Stimulated activated CD8-positive, alpha-beta memory T cell treated with anti-CD3 and anti-CD28 coated beads, Interleukin-15, amount 100 ng/mL, for 48 hours (primary cell): Measurements from ENCODE around the gene SLC9A7.

Experiments used
- DNase-seq, 2 donors: peaks; one replicate each; pipeline ENCODE4 v3.0.0-alpha.2; 2020; ENCODE audit warnings: low read depth in 2 of 2

Gene SLC9A7

GRCh38 chrX:46602468-46603102 is 156.3 kb downstream of the SLC9A7 start:
- no peak for DNase-seq

- DNase-seq: no peak
These were observed 157.6 kb downstream of the SLC9A7 start for GRCh38 chrX:46601283-46601682.

GRCh38 chrX:46599051-46599560 is 159.8 kb downstream of the SLC9A7 start:
- DNase-seq: no peak

GRCh38 chrX:46597771-46598170 is 161.1 kb downstream of the SLC9A7 start:
- no peak for DNase-seq

GRCh38 chrX:46597208-46597607 is 161.7 kb downstream of the SLC9A7 start:
- no peak for DNase-seq

- DNase-seq: no peak
These were observed 163.8 kb downstream of the SLC9A7 start for GRCh38 chrX:46595084-46595483.

- DNase-seq: no peak
These were observed 168.8 kb downstream of the SLC9A7 start for GRCh38 chrX:46589977-46590723.

GRCh38 chrX:46588263-46588662 is 170.7 kb downstream of the SLC9A7 start:
- no peak for DNase-seq

- DNase-seq: no peak
These were observed 171.2 kb downstream of the SLC9A7 start for GRCh38 chrX:46587753-46588171.

- DNase-seq: no peak
These were observed 171.8 kb downstream of the SLC9A7 start for GRCh38 chrX:46587158-46587557.

GRCh38 chrX:46584736-46585135 is 174.2 kb downstream of the SLC9A7 start:
- DNase-seq: no peak

GRCh38 chrX:46582966-46583365 is 176.0 kb downstream of the SLC9A7 start:
- DNase-seq: no peak

GRCh38 chrX:46582325-46582724 is 176.6 kb downstream of the SLC9A7 start:
- no peak for DNase-seq

GRCh38 chrX:46580613-46581012 is 178.3 kb downstream of the SLC9A7 start:
- DNase-seq: no peak

- DNase-seq: no peak
These were observed 179.7 kb downstream of the SLC9A7 start for GRCh38 chrX:46579250-46579649.

- no peak for DNase-seq
These were observed 181.5 kb downstream of the SLC9A7 start for GRCh38 chrX:46577221-46578005.

GRCh38 chrX:46576458-46576857 is 182.5 kb downstream of the SLC9A7 start:
- DNase-seq: no peak

GRCh38 chrX:46575991-46576392 is 182.9 kb downstream of the SLC9A7 start:
- no peak for DNase-seq

GRCh38 chrX:46575586-46575985 is 183.3 kb downstream of the SLC9A7 start:
- no peak for DNase-seq

- no peak for DNase-seq
These were observed 184.0 kb downstream of the SLC9A7 start for GRCh38 chrX:46574774-46575381.

- peak in 1 of 2 donors; percentile 48 for DNase-seq
These were observed 184.8 kb downstream of the SLC9A7 start for GRCh38 chrX:46573892-46574773.
